AG20443 (cell line): ENCODE data around the gene HELZ2.
A peak's percentile ranks its signal among the peaks of the same experiment; 100 is the strongest.

Experiments
- DNase-seq: peaks from one replicate; pipeline ENCODE4 v3.0.0; 2012; ENCODE audit warnings: low spot score, mixed read lengths

Gene HELZ2

GRCh38 chr20:63537525-63538203 lies 36.4 kb downstream of the HELZ2 start:
- DNase-seq = peak; percentile 94

- DNase-seq = no peak
Measured at GRCh38 chr20:63536997-63537524, 37.0 kb downstream of the HELZ2 start, which contains the start of gene PTK6. Gene PTK6 (minus strand): TSS chr20:63537376. CDS start chr20:63537314, 62 bp downstream.

- DNase-seq = peak; percentile 62
Measured at GRCh38 chr20:63536241-63536977, 37.6 kb downstream of the HELZ2 start.

- peak; percentile 72 for DNase-seq
Measured at GRCh38 chr20:63534831-63535651, 39.0 kb downstream of the HELZ2 start.

- DNase-seq = no peak
Measured at GRCh38 chr20:63534427-63534830, 39.6 kb downstream of the HELZ2 start.

GRCh38 chr20:63533871-63534393 lies 40.1 kb downstream of the HELZ2 start:
- no peak for DNase-seq

GRCh38 chr20:63533388-63533787 lies 40.7 kb downstream of the HELZ2 start:
- DNase-seq = no peak

GRCh38 chr20:63532449-63532971 lies 41.5 kb downstream of the HELZ2 start:
- no peak for DNase-seq

GRCh38 chr20:63531686-63532448 lies 42.2 kb downstream of the HELZ2 start:
- DNase-seq = no peak

- DNase-seq = no peak
Measured at GRCh38 chr20:63530788-63531160, 43.3 kb downstream of the HELZ2 start.

GRCh38 chr20:63529861-63530787 lies 43.9 kb downstream of the HELZ2 start:
- no peak for DNase-seq

- no peak for DNase-seq
Measured at GRCh38 chr20:63529180-63529860, 44.7 kb downstream of the HELZ2 start.

GRCh38 chr20:63527184-63527583 lies 46.9 kb downstream of the HELZ2 start:
- no peak for DNase-seq

GRCh38 chr20:63525971-63526370 lies 48.1 kb downstream of the HELZ2 start:
- DNase-seq = no peak

GRCh38 chr20:63525185-63525584 lies 48.9 kb downstream of the HELZ2 start:
- no peak for DNase-seq
